ENCODE results near the gene EIF6. TPM values are rescaled to one million over a fixed set of nuclear protein-coding genes. Genes with fewer than 3 reads are reported as not detected.

EIF6 gene
- total RNA-seq, 1 donor from 2014 or later, result 232 TPM

GRCh38 chr20:35306931-35307517 is 22.5 kb upstream of the EIF6 start:
- Mint-ChIP-seq H3K27ac (peak overlapping the region; percentile 1), H3K9me3 (no peaks in the 10 kb centered on the region), H3K4me1 (ENCODE audit: low read depth) (peaks cover 42% of the 10 kb centered on the region), H3K4me3 (no peak overlapping the region), H3K27me3 (ENCODE audit: insufficient read depth) (no peaks in the 10 kb centered on the region), H3K36me3 (ENCODE audit: low read depth) (peaks cover 13% of the 10 kb centered on the region)
- DNase-seq (ENCODE audit: low spot score), result no peak
- intact Hi-C loops (cut with micrococcal nuclease), result loop anchor here (10.0 kb wide), 1 partner anchor 358 kb away; the partner anchor contains the start of genes CPNE1 and RBM12

- Mint-ChIP-seq H3K27me3 (ENCODE audit: insufficient read depth) (no peaks in the 10 kb centered on the region), H3K36me3 (ENCODE audit: low read depth) (peaks cover 11% of the 10 kb centered on the region), H3K4me1 (ENCODE audit: low read depth) (peaks cover 33% of the 10 kb centered on the region), H3K4me3 (peak overlapping the region; percentile 9), H3K27ac (peak overlapping the region; percentile 85), H3K9me3 (no peaks in the 10 kb centered on the region)
- intact Hi-C loops (cut with micrococcal nuclease), result loop anchor here (1.0 to 10.0 kb wide), 3 partner anchors 149 to 359 kb away; partner anchors contain the start of genes CEP250, CPNE1 and RBM12
- DNase-seq (ENCODE audit: low spot score), result peak; percentile 61
Measured at GRCh38 chr20:35305682-35306556, 21.3 kb upstream of the EIF6 start.

DNA sequence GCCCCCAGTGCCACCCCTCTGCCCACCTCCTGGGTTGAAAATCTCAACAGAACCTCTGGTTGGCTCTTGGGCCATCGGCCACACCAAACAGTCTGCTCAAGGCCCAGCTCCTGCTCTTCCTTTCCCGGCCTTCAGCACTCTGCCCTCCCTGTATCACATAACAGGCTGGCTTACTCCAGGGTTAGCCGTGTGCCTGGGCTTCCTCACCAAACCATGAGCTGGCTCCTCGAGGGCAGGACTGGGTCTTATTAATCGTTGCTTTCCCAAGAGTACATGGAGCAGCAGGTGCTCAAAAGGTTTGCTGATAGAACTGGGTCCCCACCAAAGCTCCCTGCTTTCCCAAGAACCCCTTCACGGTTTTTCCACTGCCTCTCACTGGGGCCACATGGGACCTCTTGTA is 20.4 kb upstream of the EIF6 start:
- DNase-seq (ENCODE audit: low spot score), result no peak
- Mint-ChIP-seq H3K36me3 (ENCODE audit: low read depth) (peaks cover 9% of the 10 kb centered on the region), H3K4me3 (no peak overlapping the region), H3K27me3 (ENCODE audit: insufficient read depth) (no peaks in the 10 kb centered on the region), H3K27ac (no peak overlapping the region), H3K9me3 (no peaks in the 10 kb centered on the region), H3K4me1 (ENCODE audit: low read depth) (peaks cover 32% of the 10 kb centered on the region)
- intact Hi-C loops (cut with micrococcal nuclease), result loop anchor here (1.0 to 10.0 kb wide), 6 partner anchors 24 to 360 kb away; partner anchors contain the start of genes CEP250, CPNE1 and RBM12

DNA sequence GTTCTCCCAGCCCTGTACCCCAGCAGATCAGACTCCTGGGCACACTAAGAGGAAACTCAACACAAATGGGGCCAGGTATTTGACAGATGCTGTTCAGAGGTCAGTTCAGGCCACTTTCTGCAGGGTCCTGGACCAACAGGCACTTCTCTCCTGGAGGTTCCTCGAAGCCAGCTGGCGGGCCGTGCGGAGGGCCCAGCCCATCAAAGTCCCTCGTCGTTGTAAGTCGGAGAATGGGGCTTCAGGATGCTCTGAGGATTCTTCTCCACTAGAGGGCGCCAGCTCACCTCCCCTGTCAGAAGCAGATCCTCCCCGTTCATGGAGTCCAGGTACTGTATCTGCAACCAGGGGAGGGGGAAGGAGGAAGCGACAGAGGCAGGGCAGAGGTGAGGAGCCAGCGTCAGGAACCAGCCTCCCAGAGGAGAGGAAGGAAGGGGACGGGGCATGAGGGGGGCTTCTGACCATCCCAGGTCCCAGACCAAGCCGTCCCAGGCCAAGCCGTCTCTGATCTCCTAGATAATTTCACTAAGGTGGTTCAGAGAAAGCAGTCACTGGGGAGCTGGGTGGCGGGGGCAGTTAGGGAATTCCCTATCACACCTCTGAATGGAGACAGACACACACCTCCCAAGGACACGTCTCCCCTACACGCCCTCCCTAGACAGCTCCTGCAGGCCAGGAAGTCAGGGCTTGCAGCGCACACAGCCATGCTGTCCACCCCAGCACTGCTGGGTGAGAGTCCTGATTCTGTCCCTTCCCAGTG is 19.3 kb upstream of the EIF6 start:
- Mint-ChIP-seq H3K9me3 (no peaks in the 10 kb centered on the region), H3K4me1 (ENCODE audit: low read depth) (peaks cover 32% of the 10 kb centered on the region), H3K27me3 (ENCODE audit: insufficient read depth) (no peaks in the 10 kb centered on the region), H3K36me3 (ENCODE audit: low read depth) (peaks cover 7% of the 10 kb centered on the region), H3K4me3 (no peak overlapping the region), H3K27ac (peak overlapping the region; percentile 71)
- intact Hi-C loops (cut with micrococcal nuclease), result loop anchor here (1.0 to 10.0 kb wide), 5 partner anchors 25 to 361 kb away; partner anchors contain the start of genes CEP250, CPNE1 and RBM12
- peak; percentile 81 for DNase-seq (ENCODE audit: low spot score)

GRCh38 chr20:35303382-35303734 is 18.8 kb upstream of the EIF6 start:
- H3K4me1 Mint-ChIP-seq (ENCODE audit: low read depth), result peaks cover 32% of the 10 kb centered on the region
- no peaks in the 10 kb centered on the region for H3K27me3 Mint-ChIP-seq (ENCODE audit: insufficient read depth)
- H3K36me3 Mint-ChIP-seq (ENCODE audit: low read depth), result peaks cover 7% of the 10 kb centered on the region
- no peak overlapping the region for H3K27ac Mint-ChIP-seq
- no peaks in the 10 kb centered on the region for H3K9me3 Mint-ChIP-seq
- H3K4me3 Mint-ChIP-seq, result no peak overlapping the region
- no peak for DNase-seq (ENCODE audit: low spot score)
- intact Hi-C loops (cut with micrococcal nuclease), result loop anchor here (10.0 kb wide), 1 partner anchor 361 kb away; the partner anchor contains the start of genes CPNE1 and RBM12

DNA sequence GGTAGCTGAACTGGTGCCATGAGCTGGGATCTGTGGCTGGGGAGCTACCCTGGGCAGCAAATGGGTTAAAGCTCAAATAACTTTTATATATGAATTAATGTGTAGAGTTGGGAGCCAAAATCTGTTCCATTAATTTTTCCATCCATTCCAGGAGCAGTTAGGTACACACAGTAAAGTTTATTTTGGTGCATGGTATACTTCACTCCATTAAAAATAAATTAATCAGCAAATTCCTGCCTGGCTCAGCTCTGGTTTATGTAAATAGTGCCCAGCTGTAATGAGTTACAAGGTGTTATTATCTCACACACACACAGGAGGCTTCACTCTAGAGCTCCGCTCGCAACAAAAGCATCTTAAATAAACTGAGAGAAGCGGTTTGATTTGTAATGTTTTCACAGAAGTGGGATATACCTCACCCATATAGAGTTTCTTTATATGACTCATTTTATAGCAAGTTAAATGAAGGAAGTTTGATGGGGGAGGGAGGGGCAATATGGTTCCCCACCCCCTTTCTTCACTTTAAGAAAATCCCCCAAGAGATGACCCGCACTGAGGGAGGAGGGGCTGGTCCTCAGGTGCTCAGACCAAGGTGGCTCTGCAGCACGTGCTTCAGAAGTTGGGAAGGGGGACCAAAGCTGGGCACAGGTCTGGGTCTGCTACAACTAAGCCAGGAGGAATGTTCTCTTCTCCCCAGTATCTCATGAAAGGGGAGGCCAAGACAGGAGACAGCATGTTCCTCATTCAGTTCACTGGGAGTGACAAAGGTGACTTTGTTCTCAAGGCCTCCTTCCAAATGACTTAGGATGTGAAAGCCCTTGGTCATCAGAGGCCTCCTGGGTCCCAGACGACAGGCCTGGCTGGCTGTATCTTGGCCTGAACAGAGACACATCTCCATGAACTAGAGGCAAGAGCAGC is 18.1 kb upstream of the EIF6 start:
- Mint-ChIP-seq H3K4me3 (no peak overlapping the region), H3K4me1 (ENCODE audit: low read depth) (peaks cover 32% of the 10 kb centered on the region), H3K27me3 (ENCODE audit: insufficient read depth) (no peaks in the 10 kb centered on the region), H3K36me3 (ENCODE audit: low read depth) (peaks cover 4% of the 10 kb centered on the region), H3K27ac (no peak overlapping the region), H3K9me3 (no peaks in the 10 kb centered on the region)
- intact Hi-C loops (cut with micrococcal nuclease), result loop anchor here (10.0 kb wide), 1 partner anchor 362 kb away; the partner anchor contains the start of genes CPNE1 and RBM12
- DNase-seq (ENCODE audit: low spot score), result no peak

DNA sequence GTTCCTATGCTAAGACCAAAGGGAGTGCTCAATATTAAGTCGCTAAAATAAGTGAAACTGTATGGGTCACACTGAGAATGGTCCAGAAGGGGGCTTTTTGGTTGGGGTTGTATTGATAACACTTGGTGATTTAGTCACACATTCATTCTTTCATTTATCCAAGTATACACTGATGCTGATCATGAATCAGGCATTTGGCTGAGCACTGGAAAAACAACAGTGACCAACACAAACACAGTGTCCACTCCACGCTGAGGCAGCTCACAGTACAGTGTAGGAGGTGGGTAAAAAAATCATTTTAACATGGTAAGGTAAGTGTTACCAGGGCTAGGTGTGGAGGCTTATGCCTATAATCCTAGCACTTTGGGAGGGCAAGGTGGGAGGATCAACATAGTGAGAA is 16.9 kb upstream of the EIF6 start:
- intact Hi-C loops (cut with micrococcal nuclease), result loop anchor here (10.0 kb wide), 1 partner anchor 363 kb away; the partner anchor contains the start of genes CPNE1 and RBM12
- Mint-ChIP-seq H3K27me3 (ENCODE audit: insufficient read depth) (no peaks in the 10 kb centered on the region), H3K4me3 (no peak overlapping the region)

GRCh38 chr20:35300469-35301262 is 16.1 kb upstream of the EIF6 start:
- no peaks in the 10 kb centered on the region for H3K27me3 Mint-ChIP-seq (ENCODE audit: insufficient read depth)
- H3K27ac Mint-ChIP-seq, result no peak overlapping the region
- H3K4me3 Mint-ChIP-seq, result no peak overlapping the region
- DNase-seq (ENCODE audit: low spot score), result no peak
- H3K9me3 Mint-ChIP-seq, result no peaks in the 10 kb centered on the region
- peaks cover 21% of the 10 kb centered on the region for H3K4me1 Mint-ChIP-seq (ENCODE audit: low read depth)
- intact Hi-C loops (cut with micrococcal nuclease), result loop anchor here (10.0 kb wide), 1 partner anchor 364 kb away; the partner anchor contains the start of genes CPNE1 and RBM12
- H3K36me3 Mint-ChIP-seq (ENCODE audit: low read depth), result peaks cover 3% of the 10 kb centered on the region

More for the DNA sequence above, 16.9 kb upstream of the EIF6 start:
- H3K9me3 Mint-ChIP-seq, result no peaks in the 10 kb centered on the region
- H3K27ac Mint-ChIP-seq, result no peak overlapping the region
- no peak for DNase-seq (ENCODE audit: low spot score)
- peaks cover 27% of the 10 kb centered on the region for H3K4me1 Mint-ChIP-seq (ENCODE audit: low read depth)
- peaks cover 3% of the 10 kb centered on the region for H3K36me3 Mint-ChIP-seq (ENCODE audit: low read depth)

DNA sequence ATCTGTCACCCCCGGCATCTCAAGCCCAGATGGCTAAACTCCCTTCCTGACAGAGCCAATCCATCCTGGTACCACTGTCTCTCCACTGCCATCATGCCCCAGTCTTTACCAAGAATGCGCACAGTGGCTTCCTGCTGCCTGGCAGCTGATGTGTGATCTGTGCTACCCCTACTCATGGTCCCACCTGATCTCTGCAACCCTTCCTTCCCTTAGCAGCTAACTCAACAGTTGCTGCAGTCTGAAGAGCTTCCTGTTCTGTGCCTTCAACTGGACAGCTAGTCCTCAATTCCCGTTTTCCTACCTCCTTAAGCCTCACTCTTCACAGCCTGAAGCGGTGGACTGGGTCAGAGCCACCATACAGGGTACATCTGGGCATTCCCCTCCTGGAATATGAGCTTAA is 15.2 kb upstream of the EIF6 start:
- peaks cover 12% of the 10 kb centered on the region for H3K4me1 Mint-ChIP-seq (ENCODE audit: low read depth)
- H3K27me3 Mint-ChIP-seq (ENCODE audit: insufficient read depth), result no peaks in the 10 kb centered on the region
- no peak for DNase-seq (ENCODE audit: low spot score)
- no peak overlapping the region for H3K4me3 Mint-ChIP-seq
- no peak overlapping the region for H3K27ac Mint-ChIP-seq
- no peaks in the 10 kb centered on the region for H3K36me3 Mint-ChIP-seq (ENCODE audit: low read depth)
- intact Hi-C loops (cut with micrococcal nuclease), result loop anchor here (10.0 kb wide), 1 partner anchor 365 kb away; the partner anchor contains the start of genes CPNE1 and RBM12
- H3K9me3 Mint-ChIP-seq, result no peaks in the 10 kb centered on the region

DNA sequence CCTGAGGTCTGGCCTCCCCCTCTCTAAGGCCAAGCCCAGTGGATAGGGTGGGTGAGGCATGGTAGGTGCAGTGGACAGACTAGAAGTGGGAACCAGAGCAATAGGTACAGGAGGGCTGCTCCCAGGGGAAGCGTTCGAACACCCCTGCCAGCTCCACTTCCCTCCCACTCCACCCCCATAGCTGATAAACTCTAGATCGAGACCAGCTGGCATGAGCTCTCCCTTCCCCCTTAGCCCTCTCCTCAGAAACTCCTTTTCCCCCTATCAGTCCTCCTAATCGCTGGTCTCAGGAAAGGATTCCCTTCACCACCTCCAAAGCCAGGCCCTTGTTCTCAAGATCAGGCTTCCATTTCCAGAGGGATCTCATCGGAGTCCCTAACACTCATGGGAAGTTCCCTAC is 13.7 kb upstream of the EIF6 start:
- DNase-seq (ENCODE audit: low spot score), result no peak
- H3K27me3 Mint-ChIP-seq (ENCODE audit: insufficient read depth), result no peaks in the 10 kb centered on the region
- no peak overlapping the region for H3K27ac Mint-ChIP-seq

DNA sequence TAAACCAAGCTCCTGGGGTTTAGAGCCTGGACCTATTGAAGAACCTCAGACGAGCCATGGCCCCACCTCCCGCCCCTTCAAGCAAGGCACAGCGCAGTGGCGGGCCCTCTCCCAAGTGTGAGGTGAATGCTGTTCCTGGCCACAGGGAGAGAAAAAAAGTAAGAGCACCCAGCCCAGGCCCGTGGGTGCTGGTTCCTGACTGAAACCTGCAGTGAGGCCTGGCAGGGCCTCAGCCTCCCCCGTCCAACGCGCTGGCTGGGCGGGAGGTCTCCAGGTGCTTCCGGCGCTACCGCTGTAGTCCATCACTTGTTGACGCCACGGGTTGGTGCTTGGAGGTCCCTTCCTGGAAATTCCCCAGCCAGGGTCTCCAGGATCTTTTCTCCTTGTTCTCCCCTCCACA is 13.2 kb upstream of the EIF6 start:
- H3K4me3 Mint-ChIP-seq, result no peak overlapping the region
- H3K27me3 Mint-ChIP-seq (ENCODE audit: insufficient read depth), result no peaks in the 10 kb centered on the region
- no peak for DNase-seq (ENCODE audit: low spot score)
- intact Hi-C loops (cut with micrococcal nuclease), result no loop called here
- no peak overlapping the region for H3K27ac Mint-ChIP-seq
- H3K36me3 Mint-ChIP-seq (ENCODE audit: low read depth), result no peaks in the 10 kb centered on the region
- no peaks in the 10 kb centered on the region for H3K4me1 Mint-ChIP-seq (ENCODE audit: low read depth)
- H3K9me3 Mint-ChIP-seq, result no peaks in the 10 kb centered on the region

More for the DNA sequence above, 13.7 kb upstream of the EIF6 start:
- intact Hi-C loops (cut with micrococcal nuclease), result no loop called here
- no peak overlapping the region for H3K4me3 Mint-ChIP-seq
- H3K9me3 Mint-ChIP-seq, result no peaks in the 10 kb centered on the region
- peaks cover under 1% of the 10 kb centered on the region for H3K4me1 Mint-ChIP-seq (ENCODE audit: low read depth)
- H3K36me3 Mint-ChIP-seq (ENCODE audit: low read depth), result no peaks in the 10 kb centered on the region
